Vagina (tissue), 2 donors: Measurements from ENCODE around the gene KCNK3.

Experiments used
- CTCF ChIP-seq, 3 experiments: fragments of 450-650 bp in 2 of 3; fragments of 200-600 bp in 1 of 3; sonication (generic) in 1 of 3; IDR thresholded peaks; one replicate each; pipeline ENCODE4 v1.5.1; 2017 to 2019; ENCODE audit warnings: antibody characterized with exemption in 3 of 3, mild to moderate bottlenecking in 2 of 3, moderate library complexity in 2 of 3
- POLR2A ChIP-seq, 2 donors: fragments of 450-650 bp; IDR thresholded peaks; one replicate each; pipeline ENCODE4 v1.6.1; 2017; ENCODE audit warnings: antibody characterized with exemption in 2 of 2, mild to moderate bottlenecking in 2 of 2, moderate library complexity in 2 of 2
- POLR2AphosphoS5 ChIP-seq, 2 donors: sonication (generic); formaldehyde crosslinking; IDR thresholded peaks; one replicate each; pipeline ENCODE4 v1.9.0; 2017; ENCODE audit warnings: antibody characterized with exemption in 2 of 2, mild to moderate bottlenecking in 2 of 2, low read depth in 1 of 2; ENCODE audit not compliant: insufficient read depth in 1 of 2

GRCh38 chr2:26647981-26648380 is 44.5 kb upstream of the KCNK3 start:
- TF ChIP-seq POLR2A (IDR thresholded peaks at IDR 0.05) (no peak), CTCF (IDR thresholded peaks at IDR 0.05) (no peak), POLR2AphosphoS5 (IDR thresholded peaks at IDR 0.05; ENCODE audit: insufficient read depth in 1 of 2, low read depth in 1 of 2) (no peak)
